Ovary (tissue), 3 donors: ENCODE data around the gene PRLR.

Experiments
- EP300 ChIP-seq: sonication (generic); formaldehyde crosslinking; IDR thresholded peaks from one replicate; pipeline ENCODE4 v1.6.1; 2017; ENCODE audit warnings: antibody characterized with exemption
- POLR2A ChIP-seq: fragments of 450-650 bp; IDR thresholded peaks from one replicate; pipeline ENCODE4 v1.6.1; 2017; ENCODE audit warnings: antibody characterized with exemption, mild to moderate bottlenecking, moderate library complexity
- TF ChIP-seq, protein P1 (sequence below), 3 donors: fragments of 450-650 bp in 2 of 3; fragments of 200-600 bp in 1 of 3; IDR thresholded peaks; one replicate each; pipeline versions ENCODE4 v1.5.1 to v1.8.0; 2016 to 2022; ENCODE audit warnings: antibody characterized with exemption in 3 of 3, mild to moderate bottlenecking in 1 of 3
- donor health status: DM: no; HTN: no; CAD: no.

DNA sequence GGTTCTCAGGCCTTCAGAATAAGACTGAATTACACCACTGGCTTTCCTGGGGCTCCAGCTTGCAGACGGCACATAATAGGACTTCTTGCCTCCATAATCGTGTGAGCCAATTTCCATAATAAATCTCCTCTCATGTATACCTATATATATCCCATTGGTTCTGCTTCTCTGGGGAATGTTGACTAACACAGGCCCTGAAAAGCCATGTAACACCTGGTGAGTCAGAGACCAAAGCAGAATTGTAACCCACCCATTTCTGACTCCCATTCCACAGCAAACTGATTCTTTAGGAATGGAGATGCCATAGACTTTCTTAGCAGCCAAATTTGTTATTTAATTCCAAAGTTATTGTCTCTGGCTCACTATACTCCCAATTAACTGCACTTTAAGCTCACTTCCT is 97.1 kb downstream of the PRLR start:
- TF ChIP-seq POLR2A: no peak
- TF ChIP-seq, protein P1, sequence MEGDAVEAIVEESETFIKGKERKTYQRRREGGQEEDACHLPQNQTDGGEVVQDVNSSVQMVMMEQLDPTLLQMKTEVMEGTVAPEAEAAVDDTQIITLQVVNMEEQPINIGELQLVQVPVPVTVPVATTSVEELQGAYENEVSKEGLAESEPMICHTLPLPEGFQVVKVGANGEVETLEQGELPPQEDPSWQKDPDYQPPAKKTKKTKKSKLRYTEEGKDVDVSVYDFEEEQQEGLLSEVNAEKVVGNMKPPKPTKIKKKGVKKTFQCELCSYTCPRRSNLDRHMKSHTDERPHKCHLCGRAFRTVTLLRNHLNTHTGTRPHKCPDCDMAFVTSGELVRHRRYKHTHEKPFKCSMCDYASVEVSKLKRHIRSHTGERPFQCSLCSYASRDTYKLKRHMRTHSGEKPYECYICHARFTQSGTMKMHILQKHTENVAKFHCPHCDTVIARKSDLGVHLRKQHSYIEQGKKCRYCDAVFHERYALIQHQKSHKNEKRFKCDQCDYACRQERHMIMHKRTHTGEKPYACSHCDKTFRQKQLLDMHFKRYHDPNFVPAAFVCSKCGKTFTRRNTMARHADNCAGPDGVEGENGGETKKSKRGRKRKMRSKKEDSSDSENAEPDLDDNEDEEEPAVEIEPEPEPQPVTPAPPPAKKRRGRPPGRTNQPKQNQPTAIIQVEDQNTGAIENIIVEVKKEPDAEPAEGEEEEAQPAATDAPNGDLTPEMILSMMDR (IDR thresholded peaks at IDR 0.05): no peak
- no peak for TF ChIP-seq EP300
